ENCODE results near the gene MKKS.
A peak's percentile ranks its signal among the peaks of the same experiment; 100 is the strongest.
"Not testable (repeated sequence)": the region's sequence is repeated elsewhere in the genome, so short reads cannot be mapped to it uniquely, and the experiment has no call there.

MKKS gene

DNA sequence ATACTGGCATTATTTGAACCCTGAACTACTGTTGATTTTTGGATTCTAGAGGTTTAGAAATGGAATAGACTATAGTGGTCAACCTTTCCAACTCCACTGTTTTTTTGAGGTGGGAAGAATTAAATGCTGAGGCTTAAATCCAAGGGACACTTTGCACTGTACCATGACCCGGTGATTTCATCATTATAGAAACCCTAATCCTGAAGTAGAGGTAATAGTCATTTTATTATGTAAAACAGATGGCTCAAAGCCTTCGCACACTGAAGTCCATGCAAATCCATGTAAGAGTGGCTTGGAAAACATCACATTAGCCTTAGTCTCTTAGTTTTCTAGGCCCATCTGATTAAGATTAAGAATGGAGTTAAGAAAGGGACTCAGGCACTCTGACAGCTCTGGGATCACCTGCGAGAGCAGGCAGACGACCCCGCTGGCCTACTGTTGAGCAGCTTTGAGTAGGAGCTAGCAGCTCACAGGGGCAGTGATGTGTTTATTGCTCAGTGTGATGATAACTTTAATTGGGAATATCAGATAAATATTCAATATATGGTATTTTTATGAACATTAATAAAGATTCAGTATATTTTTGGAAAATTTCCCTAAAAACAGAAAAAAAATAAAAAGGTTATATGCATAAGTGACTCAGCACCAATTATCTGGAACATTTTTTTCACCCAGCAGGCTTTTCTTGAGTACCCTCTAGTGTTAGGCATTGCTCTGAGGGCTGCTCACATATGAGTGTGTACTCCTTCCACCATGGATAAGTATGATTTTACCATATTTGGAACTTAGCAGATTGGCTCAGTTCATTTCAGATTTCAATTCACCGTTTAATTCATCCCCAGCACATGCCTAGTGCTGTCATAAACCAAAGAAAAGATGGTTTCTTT is 14.5 kb upstream of the MKKS start:
- no peak for DNase-seq

DNA sequence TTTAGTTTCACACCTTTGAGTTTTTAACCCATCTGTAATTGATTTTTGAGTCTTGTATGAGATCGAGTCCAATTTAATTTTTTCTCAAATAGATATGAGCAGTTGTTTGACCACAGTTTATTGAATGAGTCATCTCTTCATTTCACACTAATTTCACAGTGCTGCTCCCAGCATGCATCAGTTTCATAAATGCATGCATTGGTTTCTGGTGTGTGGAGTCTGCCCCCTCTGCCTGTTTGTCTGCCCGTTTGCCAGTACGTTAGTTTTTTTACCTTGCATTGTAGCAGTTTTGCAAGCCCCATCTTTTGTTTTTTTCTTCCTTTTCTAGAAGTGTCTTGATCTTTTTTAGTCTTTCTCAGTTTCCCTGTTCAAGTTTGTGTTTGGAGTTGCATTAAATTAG is 13.0 kb upstream of the MKKS start:
- DNase-seq = no peak

DNA sequence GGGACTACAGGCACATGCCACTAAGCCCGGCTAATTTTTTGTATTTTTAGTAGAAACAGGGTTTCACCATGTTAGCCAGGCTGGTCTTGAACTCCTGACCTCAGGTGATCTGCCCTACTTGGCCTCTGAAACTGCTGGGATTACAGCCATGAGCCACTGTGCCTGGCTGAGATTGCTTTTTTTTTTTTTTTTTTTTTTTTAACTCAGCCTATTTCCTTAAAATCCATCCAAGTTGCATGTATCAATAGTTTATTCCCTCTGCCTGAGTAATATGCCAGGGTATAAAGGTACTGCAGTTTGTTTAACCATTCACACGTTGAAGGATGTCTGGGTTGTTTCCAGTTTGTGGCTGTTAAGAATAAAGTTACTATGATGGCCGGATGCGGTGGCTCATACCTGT is 11.7 kb upstream of the MKKS start:
- no peak for DNase-seq

DNA sequence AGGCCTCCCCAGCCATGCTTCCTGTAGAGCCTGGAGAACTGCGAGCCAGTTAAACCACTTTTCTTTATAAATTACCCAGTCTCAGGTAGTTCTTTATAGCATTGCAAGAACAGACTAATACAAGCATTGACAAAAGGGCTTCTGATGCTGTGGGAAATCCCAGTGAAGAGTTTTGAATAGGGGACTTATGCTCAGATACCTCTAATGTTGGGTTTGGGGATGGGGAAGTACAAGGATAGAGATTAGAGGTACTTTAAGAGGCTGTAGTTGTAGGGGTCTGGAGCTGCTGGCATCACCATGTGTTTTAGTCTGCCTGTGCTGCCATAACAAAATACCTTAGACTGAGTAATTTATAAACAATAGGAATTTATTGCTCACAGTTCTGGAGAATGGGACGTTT is 9.9 kb upstream of the MKKS start:
- no peak for DNase-seq

DNA sequence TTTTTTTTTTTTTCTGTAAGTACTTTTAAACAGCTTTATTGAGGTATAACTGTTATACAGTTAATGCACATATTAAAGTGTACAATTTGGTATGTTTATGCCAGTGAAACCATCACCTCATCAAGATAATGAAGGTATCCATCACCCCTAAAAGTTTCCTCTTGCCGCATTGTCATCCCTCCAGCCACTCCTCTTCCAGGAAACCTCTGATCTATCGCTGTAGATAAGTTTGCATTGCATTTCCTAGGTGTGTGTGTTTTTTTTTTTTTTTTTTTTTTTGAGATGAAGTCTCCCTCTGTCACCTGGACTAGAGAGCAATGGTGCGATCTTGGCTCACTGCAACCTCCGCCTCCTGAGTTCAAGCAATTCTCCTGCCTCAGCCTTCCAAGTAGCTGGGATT is 4.2 kb upstream of the MKKS start:
- DNase-seq = no peak

DNA sequence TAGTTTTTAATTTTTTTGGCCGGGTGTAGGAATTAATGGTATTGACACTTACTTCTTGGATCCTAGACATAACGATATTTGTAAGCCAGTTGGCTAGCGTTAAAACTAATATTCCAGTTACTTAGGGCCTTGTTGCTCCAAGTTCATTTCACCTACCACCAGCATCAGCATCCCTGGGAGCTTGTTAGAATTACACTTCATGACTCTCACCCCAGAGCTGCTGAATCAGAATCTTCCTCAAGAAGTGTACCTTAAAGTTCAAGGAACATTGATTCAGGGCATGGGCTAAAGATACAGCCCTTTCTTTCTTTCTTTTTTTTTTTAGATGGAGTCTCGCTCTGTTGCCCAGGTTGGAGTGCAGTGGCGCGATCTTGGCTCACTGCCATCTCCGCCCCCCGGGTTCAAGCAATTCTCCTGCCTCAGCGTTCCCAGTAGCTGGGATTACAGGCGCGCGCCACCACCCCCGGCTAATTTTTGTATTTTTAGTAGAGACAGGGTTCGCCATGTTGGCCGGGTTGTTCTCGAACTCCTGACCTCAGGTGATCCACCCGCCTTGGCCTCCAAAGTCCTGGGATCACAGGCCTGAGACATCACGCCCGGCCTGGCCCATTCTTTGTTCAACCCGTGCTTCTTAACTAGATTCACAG is 2.2 kb upstream of the MKKS start:
- no peak for DNase-seq

DNA sequence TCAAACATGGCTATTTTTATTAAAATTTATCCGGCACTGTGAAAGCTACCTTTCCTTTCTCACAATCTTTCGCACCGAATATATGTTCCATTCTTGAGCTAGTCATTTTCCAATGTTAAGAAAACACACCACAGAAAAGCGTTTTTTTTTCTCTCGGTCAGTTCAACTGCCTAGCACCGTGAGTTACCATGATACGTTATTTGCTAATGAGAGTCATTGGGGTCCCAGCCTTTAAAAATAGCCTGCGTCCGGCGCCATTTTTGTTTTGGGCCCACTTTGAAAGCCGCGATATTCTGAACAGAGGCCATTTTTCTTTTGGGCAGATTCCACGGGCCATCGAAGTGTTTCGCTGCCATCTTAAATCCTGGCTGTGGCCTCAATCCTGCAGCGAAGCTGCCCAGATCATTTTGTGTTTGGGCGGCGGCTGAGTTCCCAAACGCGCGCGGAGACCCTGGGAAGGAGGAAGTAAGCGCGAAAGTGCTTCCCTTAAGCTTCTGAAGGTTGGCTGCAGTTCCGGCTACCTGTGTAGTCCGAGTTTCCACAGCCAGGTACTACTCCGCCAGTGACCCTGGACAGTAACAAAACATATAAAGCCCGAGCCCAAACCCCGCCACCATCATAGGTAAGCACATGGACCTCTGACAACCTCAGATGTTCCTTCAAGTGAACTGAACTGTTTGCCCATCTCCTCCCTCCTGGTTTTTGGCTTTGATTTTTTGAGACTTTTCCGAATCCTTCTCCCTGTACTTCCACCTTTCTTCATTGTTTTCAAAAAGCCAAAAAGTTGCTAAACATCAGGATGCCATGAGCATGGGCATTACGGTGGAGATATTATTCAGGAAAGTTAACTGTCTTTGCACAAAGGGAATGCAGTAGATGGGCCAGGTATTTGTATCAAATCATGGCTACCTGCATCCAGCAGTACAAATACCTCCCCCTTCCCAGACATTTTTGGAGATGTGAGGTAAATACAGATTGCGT is 1.1 kb upstream of the MKKS start, which contains the start of gene SLX4IP:
Gene SLX4IP, plus strand, starts transcription at position 474 of the 981 bp plus-strand sequence. CDS start 22,900 bp downstream, outside the sequence.
- peak; percentile 51 to 70 (median 62) for DNase-seq

DNA sequence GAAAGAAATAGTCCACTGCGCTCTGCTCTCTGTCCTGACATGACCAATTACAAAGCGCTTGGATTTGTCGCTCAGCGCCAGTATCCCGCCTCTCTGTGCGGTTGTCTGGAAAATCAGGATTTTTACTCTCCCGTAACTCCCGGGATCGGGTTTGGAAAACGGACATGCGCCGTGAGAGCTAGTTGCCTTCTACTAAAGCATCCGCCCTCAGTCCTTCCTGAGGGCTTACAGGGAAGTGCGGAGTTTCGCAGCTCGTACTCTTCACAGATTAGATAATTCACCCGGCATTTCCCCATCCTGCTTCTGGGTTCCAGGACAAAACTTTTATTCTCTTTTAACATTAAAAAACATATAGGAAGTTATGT is 427 bp upstream of the MKKS start:
- peak; percentile 20 to 58 (median 25) for DNase-seq

DNA sequence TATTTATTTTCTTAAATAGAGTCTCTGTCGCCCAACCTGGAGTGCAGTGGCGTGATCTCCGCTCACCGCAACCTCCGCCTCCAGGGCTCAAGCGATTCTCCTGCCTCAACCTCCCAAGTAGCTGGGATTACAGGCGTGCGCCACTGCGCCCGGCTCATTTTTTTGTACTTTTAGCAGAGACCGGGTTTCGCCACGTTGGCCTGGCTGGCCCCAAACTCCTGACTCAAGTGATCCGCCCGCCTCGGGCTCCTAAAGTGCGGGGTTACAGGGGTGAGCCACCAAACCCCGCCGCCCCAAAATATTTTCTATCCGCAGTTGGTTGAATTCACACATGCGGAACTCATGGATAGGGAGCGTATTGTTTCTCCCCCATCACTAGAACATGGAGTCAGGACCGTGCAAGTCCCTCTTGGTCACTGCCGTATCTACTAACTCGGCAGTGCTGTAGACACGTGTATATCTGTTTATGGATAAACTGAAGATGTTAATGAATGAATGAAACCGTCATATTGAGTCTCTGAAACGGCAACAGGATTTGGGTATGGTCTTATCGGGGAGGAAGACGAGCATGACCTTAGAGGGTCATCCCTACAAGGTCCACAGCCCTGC is 904 bp downstream of the MKKS start:
- DNase-seq = no peak

DNA sequence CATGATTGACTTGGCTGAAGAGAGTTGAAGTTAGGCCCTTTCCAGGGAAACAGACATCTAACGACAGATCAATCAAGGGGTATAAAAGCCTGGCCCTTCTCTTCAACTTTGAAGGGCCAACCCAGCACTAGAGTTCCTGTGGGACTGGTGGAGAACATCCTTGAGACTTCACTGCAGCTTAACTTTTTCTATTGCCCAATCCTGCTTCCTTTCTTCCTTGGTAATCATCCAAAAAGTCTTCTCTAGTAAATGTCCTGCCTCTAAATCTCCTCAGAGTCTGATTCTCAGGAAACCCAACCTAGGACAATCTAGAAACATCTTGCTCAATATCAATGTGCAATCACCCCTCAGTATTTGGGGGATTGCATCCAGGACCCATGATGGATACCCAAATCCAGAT is 1.9 kb downstream of the MKKS start:
- no peak for DNase-seq

DNA sequence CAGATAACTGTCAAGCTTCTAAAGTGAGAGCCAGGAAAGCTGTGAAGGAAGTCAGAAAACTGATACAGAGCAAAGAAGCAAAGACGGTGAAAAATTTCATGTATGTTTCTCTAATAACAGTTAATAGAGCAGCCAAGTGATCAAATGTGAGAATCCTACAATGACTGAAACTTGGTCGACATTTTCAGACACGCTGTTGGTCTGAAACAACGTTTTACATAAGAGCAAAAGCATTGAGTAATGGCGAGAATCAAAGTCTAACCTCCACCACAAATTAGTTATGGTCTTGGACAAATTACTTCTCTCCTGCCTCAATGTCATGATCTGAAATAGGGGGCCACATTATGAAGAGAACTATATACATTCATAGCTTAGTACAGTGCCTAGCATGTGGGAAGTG is 3.3 kb downstream of the MKKS start:
- DNase-seq = no peak

DNA sequence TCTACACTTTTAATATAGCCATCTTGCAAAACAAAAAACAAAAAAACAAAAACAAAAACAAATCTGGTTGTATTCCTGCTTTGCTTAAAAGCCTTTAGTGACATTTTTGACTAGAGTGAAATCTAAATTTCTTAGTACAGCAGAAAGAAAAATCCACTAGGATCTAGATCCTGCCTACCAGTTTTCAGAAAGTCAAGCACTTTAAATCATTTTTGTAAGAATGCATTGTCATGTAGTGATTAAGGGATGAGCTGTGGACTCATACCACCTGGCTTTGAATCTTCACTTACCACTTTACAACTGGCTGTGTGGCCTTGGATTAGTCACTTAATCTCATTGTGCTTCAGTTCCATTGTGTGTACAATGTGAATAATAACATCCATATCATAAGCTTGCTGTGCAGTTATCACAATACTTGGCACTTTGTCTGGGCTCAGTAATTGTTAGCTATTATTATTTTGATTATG is 4.0 kb downstream of the MKKS start:
- no peak for DNase-seq

DNA sequence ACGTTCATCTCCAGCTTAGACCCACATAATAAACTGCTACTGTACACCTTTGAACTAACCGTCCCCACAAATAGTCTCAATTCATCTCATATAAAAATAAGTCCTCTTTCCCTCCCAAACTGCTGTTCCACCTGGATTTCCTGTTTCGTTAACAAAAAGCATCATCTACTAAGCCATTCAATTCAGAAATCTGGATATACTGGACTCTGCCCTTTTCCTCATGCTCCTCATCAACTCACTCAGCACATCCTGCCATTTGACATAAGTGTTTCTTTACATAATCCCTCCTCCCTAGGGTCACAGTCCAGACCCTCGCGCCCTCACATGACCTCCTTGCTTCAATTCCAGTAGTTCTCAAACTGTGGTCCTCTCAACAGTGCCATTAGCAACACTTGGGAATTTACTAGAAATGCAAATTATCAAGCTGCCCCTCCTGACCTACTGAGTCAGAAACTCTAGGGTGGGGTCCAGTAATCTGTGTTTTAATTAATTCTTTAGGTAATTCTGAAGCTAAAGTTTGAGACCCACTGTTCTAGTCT is 4.5 kb downstream of the MKKS start:
- DNase-seq = no peak

DNA sequence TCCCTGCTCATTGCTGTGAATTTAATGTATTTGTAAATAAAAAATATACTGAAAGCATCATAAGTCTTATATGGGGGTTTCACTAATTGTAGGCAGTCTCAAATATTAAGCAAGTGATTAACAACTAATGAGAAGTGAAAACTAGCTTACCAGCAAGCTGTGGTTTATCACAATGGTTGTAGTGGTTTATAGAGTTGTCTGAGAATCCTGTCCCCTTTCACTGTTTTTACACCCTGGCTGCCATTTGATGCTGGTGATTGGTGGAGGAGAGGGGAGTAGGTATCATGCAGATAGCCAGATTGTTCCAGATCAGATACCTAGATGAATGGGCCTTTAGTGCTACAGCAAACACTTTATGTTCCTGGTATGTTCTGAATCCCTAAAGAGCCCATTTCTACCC is 6.0 kb downstream of the MKKS start:
- no peak for DNase-seq

DNA sequence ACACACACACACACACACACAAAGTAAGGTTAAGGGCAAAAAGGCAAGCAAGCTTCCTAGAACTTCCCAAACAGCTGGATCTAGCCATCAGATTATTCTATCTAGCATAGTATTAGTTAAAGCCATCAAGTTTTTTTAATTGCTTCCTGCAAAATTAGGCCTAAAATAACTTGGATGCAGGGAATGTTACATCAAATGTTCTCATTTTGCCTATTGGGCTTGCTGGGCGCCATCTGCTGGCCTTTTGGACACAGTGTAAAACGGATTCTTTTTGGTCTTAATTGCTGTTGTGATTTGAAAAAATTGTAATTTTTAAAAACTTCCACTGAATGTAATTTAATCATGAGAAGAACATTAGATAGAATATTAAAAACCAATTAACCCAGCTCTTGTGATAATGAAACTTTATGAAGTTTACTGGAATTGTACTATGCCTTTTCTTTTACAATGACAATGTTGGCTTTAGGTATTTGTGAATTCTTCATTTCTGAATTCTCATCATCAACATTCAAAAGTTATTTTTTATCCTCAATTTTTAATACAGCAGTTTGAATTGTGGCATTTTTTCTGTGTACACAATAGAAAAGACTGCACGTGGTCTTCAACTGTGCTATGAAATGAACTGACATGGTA is 6.8 kb downstream of the MKKS start:
- no peak for DNase-seq

DNA sequence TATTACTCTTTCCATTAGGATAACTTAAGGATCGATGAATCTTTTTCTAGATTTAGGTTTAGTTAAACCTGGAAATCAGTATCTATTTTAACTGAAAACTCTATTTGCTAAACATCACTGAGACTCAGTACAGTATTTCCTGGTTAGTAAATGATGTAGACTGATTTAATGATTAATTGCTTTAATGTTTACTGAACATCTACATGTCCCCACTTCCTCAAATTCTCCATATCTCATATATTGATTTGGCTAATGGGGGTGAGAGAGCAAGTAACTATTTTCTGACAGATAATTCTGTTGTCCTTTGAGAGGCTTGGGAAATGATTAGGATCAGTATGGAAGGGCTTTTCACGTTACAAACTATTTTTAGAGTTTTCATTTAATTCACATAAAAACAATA is 10.3 kb downstream of the MKKS start:
- DNase-seq = no peak

DNA sequence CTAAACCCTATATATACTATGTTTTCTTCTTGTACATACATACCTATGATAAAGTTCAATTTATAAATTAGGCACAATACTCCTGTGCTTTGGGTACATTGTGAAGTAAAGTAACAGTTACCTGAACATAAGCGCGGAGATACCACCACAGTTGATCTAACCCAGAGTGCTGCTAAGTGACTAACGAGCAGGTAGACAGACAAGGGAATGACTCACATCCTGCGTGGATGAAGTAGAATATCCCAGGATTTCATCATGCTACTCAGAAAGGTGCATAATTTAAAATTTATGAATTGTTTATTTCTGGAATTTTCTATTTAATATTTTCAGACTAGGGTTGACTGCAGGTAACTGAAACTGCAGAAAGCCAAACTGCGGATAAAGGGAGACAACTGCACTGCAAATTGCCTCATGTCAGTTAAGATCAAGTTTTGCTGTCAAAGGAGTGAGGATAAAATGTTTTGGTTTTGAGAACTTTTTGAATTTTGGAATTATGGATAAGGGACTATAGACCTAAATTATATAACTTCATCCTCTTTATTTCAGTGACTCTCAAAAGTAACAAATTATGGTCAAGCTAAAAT is 14.4 kb downstream of the MKKS start:
- DNase-seq = no peak

DNA sequence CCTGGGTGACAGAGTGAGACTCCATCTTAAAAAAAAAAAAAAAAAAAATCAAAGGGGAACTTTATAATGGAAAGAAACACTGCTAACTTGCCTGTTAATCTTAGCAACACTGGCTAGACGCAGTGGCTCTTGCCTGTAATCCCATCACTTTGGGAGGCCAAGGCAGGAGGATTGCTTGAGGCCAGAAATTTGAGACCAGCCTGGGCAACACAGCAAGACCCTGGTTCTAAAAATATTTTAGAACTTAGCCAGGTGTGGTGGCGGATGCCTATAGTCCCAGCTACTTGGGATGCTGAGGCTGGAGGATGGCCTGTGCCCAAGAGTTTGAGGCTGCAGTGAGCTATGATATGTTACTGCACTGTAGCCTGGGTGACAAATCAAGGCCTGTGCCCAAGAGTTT is 16.8 kb downstream of the MKKS start:
- not testable (repeated sequence) for DNase-seq

DNA sequence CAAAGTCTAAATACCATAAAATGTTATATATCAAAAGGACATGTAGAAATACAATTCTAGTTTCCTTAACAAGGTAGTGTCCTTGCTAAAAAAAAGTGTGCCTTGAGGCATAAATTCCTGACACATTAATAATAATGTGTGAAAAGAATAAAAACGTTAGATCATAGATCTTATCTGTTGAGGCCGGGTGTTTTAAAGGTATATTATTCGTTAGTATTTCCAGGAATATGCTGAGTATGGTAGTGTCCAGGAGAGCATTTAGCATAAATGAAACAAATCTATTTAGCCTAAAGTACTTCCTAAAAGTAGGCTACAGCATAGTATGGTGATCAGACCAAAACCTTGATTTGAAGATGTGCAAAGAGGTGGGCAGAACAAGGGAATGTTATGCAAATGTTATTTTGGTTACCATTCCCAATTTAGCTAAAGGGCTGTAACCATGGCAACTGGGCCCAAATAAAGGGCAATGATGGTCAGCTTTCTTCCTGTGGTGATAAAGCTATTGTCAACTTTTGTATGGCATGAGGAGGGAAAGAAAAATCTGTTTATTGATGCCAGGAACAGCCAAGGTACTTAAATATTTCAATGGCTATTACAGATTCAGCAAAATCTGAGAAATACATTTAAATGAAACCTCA is 18.9 kb downstream of the MKKS start:
- no peak for DNase-seq

DNA sequence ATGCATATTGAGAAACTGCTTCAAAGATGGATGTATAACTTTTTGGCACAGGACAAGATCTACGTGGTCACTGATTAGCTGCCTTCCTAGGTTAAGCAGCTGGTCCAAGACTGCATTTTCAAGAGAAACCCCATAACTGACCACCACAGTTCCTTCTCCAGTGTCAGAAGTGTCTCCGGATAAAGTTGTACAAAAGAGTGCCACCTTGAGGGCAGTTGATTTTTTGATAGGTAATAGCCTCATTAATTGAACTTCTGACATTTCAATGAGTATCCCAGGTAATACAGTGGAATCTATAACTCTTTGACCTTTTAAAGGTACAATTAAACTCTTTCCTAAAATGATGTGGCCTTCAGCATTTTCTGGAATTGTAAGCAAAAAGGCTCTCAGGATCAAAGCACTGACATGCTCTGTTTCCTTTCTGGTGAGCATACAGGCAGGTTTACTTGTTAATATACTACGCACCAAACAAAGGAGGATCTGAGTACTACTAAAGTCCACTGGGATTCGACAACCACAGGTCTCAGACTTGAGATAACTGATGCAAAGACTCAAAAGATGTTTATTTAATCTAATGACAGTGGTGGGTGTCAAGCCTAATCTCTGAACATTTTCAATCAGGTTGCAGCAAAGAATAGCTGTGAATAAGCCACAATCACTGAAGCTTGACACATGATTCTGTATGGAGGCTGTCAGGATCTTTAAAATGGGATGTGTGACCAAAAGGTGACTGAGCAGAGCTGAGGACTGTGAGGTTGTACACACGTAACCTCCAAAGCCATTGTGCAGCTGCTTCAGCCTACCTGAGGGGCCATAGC is 21.2 kb downstream of the MKKS start:
- DNase-seq = no peak

All from activated CD4-positive, CD25-positive, alpha-beta regulatory T cell (primary cell).